HG03064 (cell line): Measurements from ENCODE around the gene KCMF1.
"Not testable (repeated sequence)": the region's sequence is repeated elsewhere in the genome, so short reads cannot be mapped to it uniquely, and the experiment has no call there.

ENCODE experiments used
- ATAC-seq: cut with Tn5 transposase; IDR thresholded peaks from one replicate; pipeline ENCODE4 v1.9.1; 2021; ENCODE audit warnings: low read depth; ENCODE audit not compliant: unreplicated experiment

KCMF1 gene

DNA sequence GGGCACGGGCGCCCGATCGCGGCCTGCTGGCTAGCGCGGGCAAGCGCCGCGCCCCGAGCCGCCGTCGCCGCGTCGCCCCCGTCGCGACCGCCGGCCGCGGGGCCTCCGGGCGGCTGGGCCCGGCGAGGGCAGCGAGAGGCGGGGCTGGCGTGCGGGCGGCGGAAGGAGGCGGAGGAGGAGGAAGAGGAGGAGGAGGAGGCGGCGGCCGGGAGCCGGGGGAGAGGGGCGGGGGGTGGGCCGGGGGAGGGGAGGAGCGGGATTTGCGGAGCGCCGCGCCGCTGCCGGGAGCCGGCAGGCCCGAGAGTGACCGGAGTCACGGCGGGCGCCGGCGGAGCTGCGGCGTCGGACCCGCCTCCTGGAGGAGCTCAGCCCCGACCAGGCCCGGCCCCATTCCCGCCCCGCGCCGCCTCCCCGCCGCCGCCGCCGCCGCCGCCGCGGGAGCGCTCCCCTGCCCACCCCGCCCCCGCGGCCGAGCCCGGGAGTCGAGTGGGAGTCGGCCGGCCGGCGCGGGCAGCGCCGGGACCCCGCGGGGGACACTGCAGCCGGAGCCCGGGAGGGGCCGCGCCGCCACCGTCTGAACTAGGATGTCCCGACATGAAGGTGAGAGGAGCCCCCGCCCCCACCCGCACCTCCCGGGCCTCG lies at the start of gene KCMF1:
TSS of gene KCMF1 (plus strand) at position 294 of the 642 bp plus-strand sequence. CDS start at position 585, 291 bp downstream.
- peak; percentile 48 for ATAC-seq

DNA sequence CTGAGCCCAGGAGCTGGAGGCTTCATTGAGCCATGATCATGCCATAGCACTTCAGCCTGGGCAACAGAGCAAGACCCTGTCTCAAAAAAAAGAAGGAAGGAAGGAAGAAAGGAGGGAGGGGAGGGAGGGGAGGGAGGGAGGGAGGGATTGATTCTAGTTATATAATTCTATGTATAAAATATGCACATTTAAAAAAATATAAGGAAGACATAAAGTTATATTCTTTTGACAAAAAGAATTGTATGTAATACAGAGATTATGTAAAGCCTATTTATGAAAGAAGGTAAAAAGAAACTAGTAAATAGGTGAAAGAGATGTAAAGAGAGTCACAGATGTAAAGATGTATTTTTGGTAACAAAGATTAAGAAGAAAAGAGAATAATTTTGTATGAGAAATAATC lies 48.0 kb upstream of the KCMF1 start:
- no peak for ATAC-seq

DNA sequence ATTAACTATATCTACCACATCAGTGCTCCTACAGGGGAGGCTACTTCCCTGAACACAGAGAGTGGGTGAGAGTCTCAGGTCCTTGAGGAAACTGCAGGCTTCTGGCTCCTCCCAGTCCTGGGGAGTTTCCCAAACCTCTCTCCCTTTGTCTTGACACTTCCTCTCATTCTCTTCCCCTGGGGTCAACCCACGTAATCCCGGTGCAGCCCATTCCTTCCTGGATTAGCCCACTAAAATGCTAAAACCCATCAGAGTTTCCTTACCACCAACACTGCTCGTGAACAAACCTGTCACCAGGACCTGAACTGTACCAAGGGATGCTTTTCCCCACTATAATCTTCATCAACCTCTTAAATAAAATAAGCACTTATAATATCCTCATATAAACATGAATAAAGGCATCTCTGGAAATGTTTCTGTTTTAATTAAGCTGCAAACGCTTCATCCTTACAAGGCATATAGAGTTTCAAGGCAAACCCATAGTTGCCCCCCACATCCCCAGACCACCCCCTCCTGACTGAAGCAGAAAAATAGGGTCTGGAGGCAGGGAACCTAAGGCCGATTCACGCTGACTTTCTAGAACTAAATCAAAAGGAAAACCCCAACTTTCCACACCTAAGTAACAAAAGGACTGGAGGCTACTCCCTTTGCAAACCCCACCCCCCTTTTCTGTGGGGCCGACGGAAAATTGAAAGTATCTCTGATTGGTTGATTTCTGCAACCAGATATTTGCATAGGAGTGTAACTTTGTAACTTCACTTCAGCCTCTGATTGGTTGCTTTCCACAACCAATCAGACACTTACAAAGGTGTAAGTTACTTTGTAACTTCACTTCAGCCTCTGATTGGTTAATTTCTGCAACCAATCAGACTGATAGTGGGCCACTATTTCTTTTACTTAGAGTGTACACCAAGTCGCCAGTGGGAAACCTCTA lies 46.5 kb upstream of the KCMF1 start:
- ATAC-seq, result no peak

DNA sequence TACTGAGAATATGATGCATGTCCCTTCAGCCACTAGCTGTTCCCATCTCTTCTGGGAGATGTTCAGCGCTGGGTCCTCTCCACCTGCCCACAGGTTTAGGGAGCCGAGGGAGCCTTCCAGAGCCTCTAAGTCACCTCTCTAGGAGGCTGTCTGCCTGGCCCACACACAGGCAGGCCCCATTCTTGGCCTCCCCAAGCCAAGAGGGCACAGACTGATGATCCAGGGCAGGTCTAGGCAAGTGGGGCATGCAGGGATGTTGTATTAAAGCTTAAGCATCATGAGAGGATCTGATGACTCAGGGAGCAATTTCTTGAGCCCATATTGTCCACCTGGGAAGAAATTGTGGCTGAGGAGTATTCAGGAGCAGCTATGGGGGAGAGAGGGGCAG lies 45.6 kb upstream of the KCMF1 start:
- no peak for ATAC-seq

DNA sequence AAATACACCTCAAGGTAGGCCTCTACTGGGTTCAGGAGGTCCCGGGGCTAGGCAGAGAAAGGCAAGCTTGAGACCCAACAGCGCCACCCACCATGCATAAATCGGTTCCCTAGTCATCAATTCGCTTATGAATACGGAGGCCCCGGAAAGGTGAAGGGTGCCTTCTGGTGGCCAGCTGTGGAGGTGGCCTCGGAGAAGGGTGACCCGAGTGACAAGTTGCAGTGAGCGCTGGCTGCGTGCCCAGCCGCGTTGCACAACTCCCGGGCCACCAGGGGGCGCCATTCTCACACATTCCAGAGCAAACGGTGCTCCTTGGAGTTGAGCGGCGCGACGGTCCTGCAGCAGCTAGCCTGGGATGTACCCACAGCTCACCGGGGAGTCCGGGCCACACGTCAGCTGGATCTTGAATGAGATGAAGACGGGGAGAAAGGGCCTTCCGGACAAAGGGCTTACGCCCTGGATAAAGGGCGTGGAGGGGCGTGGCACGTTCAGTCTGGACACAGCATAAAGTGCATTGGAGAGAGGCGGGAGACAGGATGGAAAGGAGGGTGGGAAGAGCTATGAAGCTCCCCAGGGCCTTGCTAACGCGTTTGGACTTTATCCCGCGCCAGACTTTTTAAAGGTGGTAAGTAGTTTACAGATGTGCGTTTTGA lies 45.1 kb upstream of the KCMF1 start:
- ATAC-seq, result peak; percentile 81

DNA sequence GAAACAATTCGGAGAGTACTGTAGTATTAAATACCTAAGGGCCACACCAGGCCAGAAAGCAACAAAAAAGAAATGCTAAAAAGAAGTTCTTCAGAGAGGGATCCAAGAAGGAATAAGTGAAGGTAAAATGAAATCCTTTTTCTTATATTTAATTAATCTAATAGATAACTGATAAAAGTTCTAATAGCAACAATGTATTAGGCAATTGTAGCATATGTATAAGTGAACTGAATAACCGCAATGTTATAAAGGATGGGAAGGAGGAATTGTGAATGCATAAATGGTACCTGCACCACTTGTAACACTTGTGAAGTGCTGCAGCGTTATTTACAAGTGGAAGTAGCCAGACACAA lies 43.7 kb upstream of the KCMF1 start:
- no peak for ATAC-seq

DNA sequence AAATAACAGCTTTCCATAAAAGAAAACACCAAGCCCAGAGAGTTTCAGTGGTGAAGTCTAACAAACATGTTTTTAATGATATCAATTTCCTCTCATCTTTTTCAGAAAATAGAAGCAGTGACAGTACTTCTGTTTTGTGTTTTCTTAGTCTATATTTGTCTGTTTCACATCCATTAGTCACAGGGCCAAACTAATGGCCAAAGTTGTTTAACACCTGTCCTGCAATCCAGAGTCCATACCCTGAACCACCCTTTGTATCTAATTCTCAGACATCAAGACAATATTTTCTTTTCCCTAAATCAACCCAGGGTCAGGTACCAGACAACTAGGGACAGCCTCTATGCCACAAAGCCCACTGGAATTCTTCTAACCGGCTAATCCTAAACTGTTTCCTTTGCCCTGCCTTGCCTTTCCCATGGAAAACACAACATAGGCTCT lies 39.6 kb upstream of the KCMF1 start:
- peak; percentile 54 for ATAC-seq

DNA sequence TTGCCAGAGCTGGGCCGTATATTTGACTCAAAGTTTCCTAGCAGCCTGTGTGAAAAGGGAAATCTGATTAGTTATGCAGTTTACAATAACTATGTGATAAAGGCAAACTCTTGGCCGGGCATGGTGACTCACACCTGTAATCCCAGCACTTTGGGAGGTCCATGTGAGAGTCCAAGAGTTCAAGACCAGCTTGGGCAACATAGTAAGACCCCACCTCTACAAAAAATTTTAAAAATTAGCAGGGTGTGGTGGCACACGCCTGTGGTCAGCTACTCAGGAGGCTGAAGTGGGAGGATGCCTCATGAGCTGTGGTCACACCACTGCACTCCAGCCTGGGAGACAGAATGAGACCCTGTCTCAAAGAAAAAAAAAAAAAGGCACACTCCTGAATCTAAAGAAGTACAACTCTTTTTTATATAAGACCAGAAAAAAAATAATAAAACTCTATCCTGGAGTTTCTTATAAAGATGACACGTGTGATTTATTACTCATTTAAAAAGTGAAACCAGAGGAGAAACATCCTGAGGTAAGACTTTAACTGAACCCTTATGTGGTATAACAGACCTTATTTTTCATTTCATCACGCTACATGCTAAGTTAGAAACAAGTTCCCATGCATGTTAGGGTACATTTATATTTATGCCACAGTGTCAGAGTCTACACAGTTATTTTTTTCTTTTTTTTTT lies 32.6 kb upstream of the KCMF1 start:
- no peak for ATAC-seq

DNA sequence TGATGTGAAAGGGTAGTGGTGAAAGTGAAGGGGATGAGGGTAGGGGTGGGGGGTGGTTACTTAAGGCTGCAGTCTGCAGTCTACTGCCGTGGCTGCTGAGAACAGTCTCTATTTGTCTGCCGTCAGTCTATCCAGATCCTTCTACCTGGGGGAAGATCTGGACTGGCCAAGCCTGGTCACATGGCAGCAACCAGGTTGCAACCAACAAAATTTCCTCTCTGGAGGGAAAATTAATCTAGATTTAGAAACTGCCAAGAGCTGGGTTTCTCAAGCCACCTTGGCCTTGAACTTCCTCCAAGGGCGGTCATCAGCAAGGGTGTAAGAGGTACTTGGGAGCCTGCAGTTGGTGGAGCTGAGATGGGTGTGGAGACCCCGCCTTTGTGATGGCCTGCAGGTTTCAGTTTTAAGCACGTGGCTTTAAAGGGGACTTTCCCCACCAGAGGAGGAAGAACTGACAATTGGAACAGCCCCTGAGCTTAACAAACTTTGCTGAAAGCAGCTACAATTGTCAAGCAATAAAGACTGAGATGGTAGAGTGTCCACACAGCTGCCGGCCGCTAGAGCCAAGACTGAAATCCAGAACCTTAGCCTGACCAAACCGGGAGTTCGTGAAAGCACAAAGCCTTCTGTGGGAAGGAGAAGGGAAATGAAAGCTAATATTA lies 31.4 kb upstream of the KCMF1 start:
- peak; percentile 68 for ATAC-seq

DNA sequence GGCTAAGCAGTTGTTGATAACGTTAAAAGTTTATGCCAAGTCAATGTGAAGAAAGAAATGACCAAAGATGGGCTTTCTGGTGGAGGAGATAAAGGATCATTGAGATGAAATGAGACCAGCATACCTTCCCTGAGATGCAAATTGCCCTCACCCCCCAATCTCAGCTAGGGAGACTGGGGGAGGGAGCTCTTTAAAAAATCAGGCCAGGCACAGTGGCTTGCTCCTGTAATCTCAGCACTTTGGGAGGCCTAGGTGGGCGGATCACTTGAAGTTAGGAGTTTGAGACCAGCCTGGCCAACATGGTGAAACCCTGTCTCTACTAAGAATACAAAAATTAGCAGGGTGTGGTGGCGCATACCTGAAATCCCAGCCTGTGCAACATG lies 30.9 kb upstream of the KCMF1 start:
- ATAC-seq, result no peak

DNA sequence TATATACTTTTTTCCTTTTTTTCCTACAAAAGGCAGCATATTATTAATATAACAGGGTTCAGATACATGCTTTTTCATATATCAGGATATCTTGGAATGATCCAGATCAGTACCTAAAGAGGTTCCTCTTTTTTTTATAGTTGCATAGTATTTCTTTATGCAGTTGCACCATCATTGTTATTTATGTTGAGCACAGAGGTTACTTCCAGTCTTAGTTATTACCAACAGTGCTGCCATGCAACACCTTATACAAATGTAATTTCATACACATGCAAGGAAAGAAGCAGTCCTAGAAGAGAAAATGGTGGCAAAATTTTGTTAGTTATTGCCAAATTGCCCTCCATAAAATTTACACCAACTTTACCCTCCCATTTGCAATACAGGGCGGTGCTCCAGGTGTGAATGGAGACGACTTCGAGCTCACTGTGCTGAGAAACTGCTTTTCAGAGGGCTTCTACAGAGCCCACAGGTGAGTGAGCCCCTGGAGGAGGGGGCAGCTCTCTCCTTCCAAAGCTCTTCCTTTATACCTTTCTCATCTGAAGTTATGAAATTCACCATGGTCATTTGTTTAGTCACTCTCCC lies 30.0 kb upstream of the KCMF1 start:
- ATAC-seq, result no peak

DNA sequence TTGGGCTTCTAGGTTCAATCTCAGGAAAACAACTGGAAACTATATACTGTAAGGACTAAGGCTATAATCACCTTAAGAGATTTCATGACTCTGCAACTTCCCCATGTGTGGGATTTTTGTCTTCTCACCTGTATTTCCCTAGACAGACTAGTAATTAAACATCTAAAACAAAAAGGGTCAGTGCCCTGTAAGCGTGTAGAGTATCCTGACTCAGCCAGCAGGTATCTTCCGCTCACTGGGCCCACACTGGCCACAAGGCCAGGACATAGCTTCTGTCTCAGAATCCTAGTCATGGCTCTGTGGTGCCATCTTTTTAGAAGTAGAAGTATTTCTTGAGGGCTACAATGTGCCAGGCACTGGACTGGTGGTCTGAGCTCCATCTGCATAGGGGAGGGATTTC lies 28.8 kb upstream of the KCMF1 start:
- ATAC-seq, result no peak

DNA sequence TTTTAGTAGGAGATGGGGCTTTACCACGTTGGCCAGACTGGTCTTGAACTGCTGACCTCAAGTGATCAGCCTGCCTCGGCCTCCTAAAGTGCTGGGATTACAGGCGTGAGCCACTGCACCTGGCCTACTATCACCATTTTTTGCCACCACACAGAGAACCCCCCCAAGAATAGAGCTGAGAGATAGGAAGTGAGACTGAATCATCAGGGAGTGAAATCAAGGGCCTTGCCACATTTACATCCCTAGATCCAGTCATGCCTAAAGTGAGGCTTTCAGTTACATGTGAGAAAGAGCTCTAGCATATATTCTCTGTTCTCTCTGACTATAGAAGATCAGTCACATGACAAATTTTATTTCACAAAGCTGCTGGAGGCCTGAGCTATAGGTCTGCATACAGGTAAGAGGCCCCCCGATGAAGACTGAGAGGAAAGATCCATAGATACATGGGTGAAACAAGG lies 28.0 kb upstream of the KCMF1 start:
- peak; percentile 34 for ATAC-seq

DNA sequence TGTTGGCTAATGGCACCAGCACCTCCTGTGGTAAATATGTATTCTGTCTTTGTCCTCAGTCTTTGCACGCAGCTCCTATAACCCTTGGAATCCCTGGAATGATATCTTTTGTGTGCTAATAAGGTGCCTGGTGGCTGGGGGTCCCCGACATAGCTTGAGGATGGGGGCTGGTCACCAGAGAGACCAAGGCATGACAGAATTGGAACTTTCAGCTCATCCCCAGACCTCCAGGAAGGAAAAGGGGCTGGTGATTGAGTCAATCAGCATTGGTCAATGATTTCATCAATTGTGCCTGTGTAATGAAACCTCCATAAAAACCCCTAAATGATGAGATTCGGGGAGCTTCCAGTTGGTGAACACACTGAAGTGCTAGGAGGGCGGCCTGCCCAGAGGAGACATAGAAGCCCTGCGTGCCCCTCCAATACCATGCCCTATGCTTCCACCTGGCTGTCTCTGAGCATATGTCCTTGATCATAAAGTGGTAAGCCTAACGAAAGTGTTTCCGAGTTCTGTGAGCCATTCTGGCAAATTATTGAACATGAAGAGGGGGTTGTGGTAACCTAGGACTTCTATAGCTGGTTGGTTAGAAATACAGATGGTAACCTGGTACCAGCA lies 26.6 kb upstream of the KCMF1 start:
- no peak for ATAC-seq

DNA sequence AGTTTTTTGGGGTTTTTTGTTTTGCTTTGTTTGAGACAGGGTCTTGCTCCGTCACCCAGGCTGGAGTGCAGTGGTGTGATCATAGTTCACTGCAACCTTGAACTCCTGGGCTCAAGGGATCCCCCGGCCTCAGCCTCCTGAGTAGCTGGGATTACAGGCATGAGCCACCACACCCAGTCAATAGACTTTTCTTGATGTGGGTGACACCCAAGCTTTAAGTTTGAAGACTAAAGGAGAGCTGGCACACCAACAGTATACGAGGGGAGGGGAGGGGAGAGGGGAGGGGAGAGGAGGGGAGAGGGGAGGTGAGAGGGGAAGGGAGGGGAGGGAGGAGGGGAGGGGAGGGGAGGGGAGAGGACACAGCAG lies 25.1 kb upstream of the KCMF1 start:
- not testable (repeated sequence) for ATAC-seq

DNA sequence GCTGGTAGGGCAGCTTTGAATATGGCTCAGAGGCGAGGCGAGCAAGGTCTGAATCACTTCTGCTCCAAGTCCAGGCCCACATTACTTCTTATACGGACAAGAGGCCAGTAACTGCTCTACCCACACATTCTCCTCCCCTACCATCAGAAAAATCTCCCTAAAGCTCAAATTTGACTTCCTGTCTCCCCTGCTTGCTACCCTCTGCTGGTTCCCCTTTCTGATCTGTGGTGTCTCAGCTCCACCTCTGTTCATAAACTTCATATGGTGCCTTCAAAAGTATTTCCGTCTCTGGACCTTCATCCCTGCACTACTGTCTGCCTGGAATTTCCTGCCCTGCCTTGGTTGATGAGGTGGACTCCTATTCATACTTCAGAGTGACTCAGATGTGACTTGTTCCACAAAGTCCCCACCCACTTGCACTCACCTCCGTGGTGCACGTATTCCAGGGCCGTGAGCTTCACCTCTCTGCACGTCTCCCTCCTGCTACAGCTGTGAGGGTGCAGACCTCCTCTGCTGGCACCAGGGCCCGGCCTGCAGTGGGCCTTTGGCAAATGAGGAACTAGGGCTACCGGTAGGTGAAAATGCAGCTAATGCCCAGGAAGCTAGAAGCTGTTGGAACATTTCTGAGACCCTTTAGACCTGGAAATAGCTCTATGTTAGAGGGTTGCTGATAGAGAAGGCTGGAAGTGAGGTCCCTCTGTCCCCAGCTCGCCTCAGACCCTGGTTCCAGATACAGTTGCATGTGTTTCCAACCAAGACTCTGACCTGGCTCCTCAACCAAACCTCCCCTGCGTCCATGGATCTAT lies 24.6 kb upstream of the KCMF1 start:
- ATAC-seq, result peak; percentile 54

DNA sequence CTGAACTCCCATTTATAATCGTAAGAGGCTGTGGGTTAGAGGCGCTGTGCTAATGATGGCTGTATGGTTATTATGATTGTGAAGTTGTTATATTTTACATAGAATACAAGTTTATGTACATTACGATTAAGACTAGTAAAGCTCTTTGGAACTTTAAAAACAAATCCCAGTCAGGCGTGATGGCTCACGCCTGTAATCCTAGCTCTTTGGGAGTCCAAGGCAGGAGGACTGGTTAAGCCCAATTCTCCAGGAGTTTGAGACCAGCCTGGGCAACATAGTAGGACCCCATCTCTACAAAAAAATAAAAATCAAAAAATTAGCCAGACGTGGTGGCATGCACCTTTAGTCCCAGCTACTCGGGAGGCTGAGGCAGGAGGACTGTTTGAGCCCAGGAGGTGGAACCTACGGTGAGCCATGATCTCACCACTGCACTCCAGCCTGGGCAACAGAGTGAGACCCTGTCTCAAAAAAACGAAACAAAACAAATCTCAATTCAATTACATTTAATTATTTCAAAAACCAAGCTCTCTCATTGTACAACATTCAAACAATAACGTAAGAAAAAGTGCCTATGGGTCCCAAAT lies 23.9 kb upstream of the KCMF1 start:
- no peak for ATAC-seq

DNA sequence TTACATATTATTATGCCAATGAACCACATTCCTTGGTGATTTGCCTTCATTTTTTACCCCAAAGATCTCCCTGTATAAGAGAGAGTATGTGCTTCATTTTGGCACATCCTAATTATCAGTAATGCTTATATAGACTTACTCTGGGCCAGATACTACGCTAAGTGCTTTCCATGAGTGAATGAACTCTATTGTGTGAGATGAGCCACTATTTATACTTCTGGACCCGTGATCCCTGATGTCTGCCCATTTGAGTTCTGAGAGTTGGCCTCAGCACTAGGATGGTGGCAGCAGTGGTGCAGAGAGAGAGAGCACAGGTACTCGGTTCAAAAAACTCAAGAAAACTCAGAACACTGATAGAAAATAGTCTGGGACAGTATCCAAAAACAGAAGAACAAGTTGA lies 17.4 kb upstream of the KCMF1 start:
- no peak for ATAC-seq
